Measurements from ENCODE around the gene OPA1. TPM values are rescaled to one million over a fixed set of nuclear protein-coding genes. Genes with fewer than 3 reads are reported as not detected.
A peak's percentile ranks its signal among the peaks of the same experiment; 100 is the strongest.

Gene OPA1, protein sequence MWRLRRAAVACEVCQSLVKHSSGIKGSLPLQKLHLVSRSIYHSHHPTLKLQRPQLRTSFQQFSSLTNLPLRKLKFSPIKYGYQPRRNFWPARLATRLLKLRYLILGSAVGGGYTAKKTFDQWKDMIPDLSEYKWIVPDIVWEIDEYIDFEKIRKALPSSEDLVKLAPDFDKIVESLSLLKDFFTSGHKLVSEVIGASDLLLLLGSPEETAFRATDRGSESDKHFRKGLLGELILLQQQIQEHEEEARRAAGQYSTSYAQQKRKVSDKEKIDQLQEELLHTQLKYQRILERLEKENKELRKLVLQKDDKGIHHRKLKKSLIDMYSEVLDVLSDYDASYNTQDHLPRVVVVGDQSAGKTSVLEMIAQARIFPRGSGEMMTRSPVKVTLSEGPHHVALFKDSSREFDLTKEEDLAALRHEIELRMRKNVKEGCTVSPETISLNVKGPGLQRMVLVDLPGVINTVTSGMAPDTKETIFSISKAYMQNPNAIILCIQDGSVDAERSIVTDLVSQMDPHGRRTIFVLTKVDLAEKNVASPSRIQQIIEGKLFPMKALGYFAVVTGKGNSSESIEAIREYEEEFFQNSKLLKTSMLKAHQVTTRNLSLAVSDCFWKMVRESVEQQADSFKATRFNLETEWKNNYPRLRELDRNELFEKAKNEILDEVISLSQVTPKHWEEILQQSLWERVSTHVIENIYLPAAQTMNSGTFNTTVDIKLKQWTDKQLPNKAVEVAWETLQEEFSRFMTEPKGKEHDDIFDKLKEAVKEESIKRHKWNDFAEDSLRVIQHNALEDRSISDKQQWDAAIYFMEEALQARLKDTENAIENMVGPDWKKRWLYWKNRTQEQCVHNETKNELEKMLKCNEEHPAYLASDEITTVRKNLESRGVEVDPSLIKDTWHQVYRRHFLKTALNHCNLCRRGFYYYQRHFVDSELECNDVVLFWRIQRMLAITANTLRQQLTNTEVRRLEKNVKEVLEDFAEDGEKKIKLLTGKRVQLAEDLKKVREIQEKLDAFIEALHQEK
- total RNA-seq (2021) = 84.4 and 92.1 TPM in 2 replicates
- Bru-seq, nascent RNA = percentile 92 among the genes with signal in this experiment
- BruChase-seq, experiment 1, labeled RNA remaining after a 2-hour chase = percentile 88 among the genes with signal in this experiment
- percentile 85 among the genes with signal in this experiment for BruChase-seq, experiment 2, labeled RNA remaining after a 6-hour chase
- long read RNA-seq, full-length matches to known transcripts = 102 of 150 reads
- long read RNA-seq, partial matches to known transcripts = 13 of 150 reads
- long read RNA-seq, other reads (novel, unspliced or antisense) = 35 of 150 reads

DNA sequence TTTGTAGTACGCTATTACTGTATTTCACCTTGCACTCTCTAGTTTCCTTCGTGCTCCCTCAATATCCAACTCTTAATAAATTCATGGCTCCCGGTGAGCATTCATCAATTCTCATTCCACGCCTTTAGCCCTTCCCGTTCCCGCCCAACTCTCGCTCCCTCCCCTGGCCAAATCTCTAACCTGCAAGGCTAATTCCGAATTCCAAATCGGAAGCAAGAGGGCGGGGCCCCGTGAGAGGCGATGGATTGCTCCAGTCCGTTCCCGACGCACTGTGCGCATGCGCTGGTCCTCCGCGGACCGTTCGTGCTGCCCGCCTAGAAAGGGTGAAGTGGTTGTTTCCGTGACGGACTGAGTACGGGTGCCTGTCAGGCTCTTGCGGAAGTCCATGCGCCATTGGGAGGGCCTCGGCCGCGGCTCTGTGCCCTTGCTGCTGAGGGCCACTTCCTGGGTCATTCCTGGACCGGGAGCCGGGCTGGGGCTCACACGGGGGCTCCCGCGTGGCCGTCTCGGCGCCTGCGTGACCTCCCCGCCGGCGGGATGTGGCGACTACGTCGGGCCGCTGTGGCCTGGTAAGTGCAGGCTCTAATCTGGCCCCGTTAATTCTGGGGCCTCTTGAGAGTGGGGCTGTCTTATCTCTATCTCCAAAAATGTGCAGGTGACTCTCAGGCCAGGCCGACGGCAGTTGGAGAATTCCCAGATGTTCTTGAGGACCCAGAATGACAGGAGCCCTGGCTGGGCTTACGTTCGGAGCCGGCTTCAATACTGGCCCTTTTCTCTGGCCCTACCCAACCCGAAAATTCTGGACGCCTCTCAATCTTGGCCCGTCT, at the start of gene OPA1:
OPA1 (plus strand) TSS at position 368 of the 827 bp plus-strand sequence; CDS start at position 538, 170 bp downstream.
- Histone ChIP-seq H3K4me3 (ENCODE audit: low read depth, low read length, poor library complexity, severe bottlenecking) (peak within 1 kb of the TSS; percentile 94), H3K4me1 (ENCODE audit: insufficient read depth, low read length, poor library complexity, severe bottlenecking) (peaks cover 15% of the 10 kb centered on the region), H3K9me3 (ENCODE audit: low read depth, low read length, poor library complexity, severe bottlenecking) (no peaks in the 10 kb centered on the region), H3K27me3 (replicated peaks; ENCODE audit: insufficient read depth, low read depth, low read length, poor library complexity) (no peaks in the 10 kb centered on the region), H3K36me3 (ENCODE audit: insufficient read depth, low read length, poor library complexity, severe bottlenecking) (no peaks in the 10 kb centered on the region), H3K27ac (ENCODE audit: low read depth, low read length, poor library complexity, severe bottlenecking) (peak within 1 kb of the TSS; percentile 91)
- ChIA-PET POLR2A (ENCODE audit: low non-redundant PET) (interaction anchor here (0.7 kb wide), 1 partner anchor 9 kb away, joined by 3 read pairs; no protein-coding TSS in a partner anchor), CTCF (no interaction called here)
- intact Hi-C loops (cut with micrococcal nuclease; ENCODE audit: unreplicated experiment) = no loop called here
- DNase-seq (ENCODE audit: low spot score) = peak; percentile 99
- BruUV-seq (replicated peaks) = no TSS peak
- TF ChIP-seq, protein P1, sequence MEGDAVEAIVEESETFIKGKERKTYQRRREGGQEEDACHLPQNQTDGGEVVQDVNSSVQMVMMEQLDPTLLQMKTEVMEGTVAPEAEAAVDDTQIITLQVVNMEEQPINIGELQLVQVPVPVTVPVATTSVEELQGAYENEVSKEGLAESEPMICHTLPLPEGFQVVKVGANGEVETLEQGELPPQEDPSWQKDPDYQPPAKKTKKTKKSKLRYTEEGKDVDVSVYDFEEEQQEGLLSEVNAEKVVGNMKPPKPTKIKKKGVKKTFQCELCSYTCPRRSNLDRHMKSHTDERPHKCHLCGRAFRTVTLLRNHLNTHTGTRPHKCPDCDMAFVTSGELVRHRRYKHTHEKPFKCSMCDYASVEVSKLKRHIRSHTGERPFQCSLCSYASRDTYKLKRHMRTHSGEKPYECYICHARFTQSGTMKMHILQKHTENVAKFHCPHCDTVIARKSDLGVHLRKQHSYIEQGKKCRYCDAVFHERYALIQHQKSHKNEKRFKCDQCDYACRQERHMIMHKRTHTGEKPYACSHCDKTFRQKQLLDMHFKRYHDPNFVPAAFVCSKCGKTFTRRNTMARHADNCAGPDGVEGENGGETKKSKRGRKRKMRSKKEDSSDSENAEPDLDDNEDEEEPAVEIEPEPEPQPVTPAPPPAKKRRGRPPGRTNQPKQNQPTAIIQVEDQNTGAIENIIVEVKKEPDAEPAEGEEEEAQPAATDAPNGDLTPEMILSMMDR (conservative IDR thresholded peaks at IDR 0.05; ENCODE audit: low read depth, low read length) = peak; percentile 44
- TF ChIP-seq EZH2 (IDR thresholded peaks at IDR 0.05; ENCODE audit: borderline replicate concordance, low read depth, low read length, poor library complexity, severe bottlenecking) = no peak

DNA sequence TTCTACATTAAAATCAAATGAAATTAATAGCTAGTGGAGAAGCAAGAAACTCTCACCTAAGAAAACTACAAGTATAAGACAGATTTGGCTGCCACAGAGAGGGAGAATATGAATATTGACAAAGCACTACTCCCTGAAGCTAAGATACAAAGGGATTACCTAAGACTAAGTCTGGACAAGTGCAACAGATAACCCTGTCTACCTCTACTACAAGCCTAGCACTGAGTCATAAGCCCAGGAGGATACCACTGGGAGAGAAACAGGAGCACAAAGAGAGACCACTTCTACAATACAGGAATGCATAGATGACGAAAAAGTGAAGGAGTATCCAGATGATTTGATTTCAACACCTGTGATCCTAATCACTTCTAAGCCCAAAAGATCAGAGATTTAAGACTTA, 48.7 kb upstream of the OPA1 start:
- ChIA-PET CTCF (no interaction called here), POLR2A (ENCODE audit: low non-redundant PET) (no interaction called here)
- no peak for TF ChIP-seq EZH2 (IDR thresholded peaks at IDR 0.05; ENCODE audit: borderline replicate concordance, low read depth, low read length, poor library complexity, severe bottlenecking)
- TF ChIP-seq, protein P1 (conservative IDR thresholded peaks at IDR 0.05; ENCODE audit: low read depth, low read length) = no peak
- Histone ChIP-seq H3K27ac (ENCODE audit: low read depth, low read length, poor library complexity, severe bottlenecking) (no peak overlapping the region), H3K4me1 (ENCODE audit: insufficient read depth, low read length, poor library complexity, severe bottlenecking) (peaks cover 12% of the 10 kb centered on the region), H3K27me3 (replicated peaks; ENCODE audit: insufficient read depth, low read depth, low read length, poor library complexity) (no peaks in the 10 kb centered on the region), H3K36me3 (ENCODE audit: insufficient read depth, low read length, poor library complexity, severe bottlenecking) (no peaks in the 10 kb centered on the region), H3K9me3 (ENCODE audit: low read depth, low read length, poor library complexity, severe bottlenecking) (no peaks in the 10 kb centered on the region), H3K4me3 (ENCODE audit: low read depth, low read length, poor library complexity, severe bottlenecking) (no peak overlapping the region)
- no peak for DNase-seq (ENCODE audit: low spot score)
- intact Hi-C loops (cut with micrococcal nuclease; ENCODE audit: unreplicated experiment) = no loop called here
- BruUV-seq (replicated peaks) = no TSS peak

All from A673 (cell line).